Embryonic facial prominence (tissue), 1 donor: ENCODE measurements around the gene PNPLA6.
A peak's percentile ranks its signal among the peaks of the same experiment; 100 is the strongest.
"Not testable (repeated sequence)": the region's sequence is repeated elsewhere in the genome, so short reads cannot be mapped to it uniquely, and the experiment has no call there.

ENCODE experiments used
- DNase-seq: peaks from one replicate; pipeline ENCODE4 v3.0.0-alpha.2; 2016; ENCODE audit errors: extremely low spot score

The PNPLA6 gene

GRCh38 chr19:7533281-7533885, 2.1 kb upstream of the PNPLA6 start:
- no peak for DNase-seq

DNA sequence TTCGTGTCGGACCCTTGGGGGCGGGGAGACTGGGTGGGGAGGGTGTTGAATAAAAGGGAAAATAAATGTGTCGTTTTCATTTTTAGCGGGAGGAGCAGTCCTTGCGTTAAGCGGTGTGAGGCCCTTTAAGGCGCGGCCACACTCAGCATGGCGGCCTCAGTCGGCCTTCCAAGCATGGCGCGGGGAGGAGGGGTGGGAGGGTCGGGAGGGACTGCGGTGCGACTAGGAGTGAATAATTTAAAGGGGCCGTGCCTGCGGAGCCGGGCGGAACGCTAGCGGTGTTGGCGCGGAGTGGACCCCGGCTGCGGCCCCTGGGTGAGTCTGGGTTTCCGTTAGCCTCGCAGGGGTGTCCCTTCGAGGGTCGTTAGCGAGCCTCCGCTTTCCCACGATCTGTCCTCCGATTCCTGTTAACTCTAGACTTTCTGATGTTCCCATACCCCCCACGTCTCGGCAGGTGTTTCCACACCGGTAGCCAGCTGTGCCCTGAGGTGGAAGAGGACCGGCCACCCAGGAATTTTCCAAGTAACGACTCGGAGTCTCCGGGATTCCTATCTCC, 1.5 kb upstream of the PNPLA6 start:
- DNase-seq, result peak; percentile 68

GRCh38 chr19:7534531-7535046, 928 bp upstream of the PNPLA6 start:
- peak; percentile 49 for DNase-seq

- DNase-seq, result no peak
Observed at GRCh38 chr19:7535998-7536695, 630 bp downstream of the PNPLA6 start.

DNA sequence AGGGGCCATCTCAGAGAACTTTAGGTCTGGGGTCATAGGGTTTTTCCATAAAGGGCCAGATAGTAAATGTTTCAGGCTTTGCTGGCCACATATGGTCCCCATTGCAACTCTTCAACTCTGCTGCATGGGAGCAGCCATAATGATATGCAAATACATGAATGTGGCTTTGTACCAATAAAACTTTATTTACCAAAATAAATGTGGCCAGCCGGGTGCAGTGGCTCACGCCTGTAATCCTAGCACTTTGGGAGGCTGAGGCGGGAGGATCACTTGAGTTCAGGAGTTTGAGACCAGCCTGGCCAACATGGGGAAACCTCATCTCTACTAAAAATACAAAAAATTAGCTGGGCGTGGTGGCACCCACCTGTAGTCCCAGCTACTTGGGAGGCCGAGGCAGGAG, 3.5 kb downstream of the PNPLA6 start:
- DNase-seq, result not testable (repeated sequence)

DNA sequence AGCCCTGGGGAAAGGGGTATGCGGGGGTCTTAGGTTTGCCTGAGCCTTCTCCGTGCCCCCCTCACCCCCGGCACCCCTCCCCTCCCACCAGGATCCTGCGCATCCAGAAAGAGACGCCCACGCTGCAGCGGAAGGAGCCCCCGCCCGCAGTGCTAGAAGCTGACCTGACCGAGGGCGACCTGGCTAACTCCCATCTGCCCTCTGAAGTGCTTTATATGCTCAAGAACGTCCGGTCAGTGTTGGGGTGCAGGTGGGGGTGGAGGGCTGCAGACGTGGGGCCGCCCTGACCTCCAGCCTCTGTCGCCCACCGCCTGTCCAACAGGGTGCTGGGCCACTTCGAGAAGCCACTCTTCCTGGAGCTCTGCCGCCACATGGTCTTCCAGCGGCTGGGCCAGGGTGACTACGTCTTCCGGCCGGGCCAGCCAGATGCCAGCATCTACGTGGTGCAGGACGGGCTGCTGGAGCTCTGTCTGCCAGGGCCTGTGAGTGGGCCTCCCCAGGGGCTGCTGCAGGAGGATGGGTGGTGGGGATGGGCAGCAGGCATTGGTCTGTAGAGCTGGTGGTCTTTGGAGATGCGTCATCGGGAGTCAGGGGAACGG, 4.4 kb downstream of the PNPLA6 start:
- DNase-seq, result no peak

- DNase-seq, result no peak
Observed at GRCh38 chr19:7540761-7541474, 5.4 kb downstream of the PNPLA6 start.

GRCh38 chr19:7541475-7541824, 5.9 kb downstream of the PNPLA6 start:
- DNase-seq, result no peak

DNA sequence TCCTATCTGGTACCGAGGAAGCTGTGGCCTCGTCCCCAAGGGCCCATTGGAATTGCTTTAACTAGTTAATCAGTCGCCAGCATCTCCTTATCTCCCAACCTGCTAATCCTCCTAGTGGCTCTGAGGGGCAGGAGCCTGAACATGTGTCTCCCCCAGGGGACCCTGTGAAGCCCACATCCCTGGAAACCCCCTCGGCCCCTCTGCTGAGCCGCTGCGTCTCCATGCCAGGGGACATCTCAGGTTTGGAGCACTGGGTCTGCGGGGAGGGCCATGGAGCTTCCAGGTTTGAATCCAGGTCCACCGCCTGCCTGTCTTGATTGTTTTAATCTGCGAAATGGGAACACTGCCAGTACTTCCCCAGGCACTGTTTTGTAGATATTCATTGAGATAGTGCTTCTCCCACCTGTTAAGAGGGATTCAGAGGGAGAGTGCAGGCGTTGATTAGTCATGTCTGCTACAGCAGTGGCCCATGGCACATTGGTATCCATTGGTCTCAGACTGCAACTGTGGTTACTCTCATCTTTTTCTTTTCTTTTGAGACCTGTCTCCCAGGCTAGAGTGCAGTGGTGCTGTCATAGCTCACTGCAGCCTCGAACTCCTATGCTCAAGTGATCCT, 6.4 kb downstream of the PNPLA6 start:
- no peak for DNase-seq

DNA sequence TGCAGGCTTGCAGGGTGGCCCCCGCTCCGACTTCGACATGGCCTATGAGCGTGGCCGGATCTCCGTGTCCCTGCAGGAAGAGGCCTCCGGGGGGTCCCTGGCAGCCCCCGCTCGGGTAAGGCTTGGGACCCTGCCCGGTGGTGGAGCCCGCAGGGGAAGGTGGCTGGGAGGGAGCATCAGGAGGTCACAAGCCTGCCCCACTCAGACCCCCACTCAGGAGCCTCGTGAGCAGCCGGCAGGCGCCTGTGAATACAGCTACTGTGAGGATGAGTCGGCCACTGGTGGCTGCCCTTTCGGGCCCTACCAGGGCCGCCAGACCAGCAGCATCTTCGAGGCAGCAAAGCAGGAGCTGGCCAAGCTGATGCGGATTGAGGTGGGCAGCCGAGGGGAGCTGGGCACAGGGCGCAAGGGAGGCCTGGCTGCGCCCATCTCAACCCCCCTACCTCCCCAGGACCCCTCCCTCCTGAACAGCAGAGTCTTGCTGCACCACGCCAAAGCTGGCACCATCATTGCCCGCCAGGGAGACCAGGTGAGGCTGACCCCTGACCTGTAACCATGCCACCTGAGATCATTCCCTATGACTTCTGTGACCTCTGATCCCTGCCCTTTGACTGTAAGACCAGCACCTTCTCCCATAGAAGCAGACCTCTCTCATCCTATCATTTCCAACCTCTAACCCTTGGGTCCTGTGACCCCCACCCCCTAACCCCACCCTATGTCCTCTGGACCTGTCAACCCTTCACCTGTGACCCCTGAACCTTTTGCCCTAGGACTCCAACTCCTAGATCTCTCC, 7.2 kb downstream of the PNPLA6 start:
- DNase-seq, result no peak

DNA sequence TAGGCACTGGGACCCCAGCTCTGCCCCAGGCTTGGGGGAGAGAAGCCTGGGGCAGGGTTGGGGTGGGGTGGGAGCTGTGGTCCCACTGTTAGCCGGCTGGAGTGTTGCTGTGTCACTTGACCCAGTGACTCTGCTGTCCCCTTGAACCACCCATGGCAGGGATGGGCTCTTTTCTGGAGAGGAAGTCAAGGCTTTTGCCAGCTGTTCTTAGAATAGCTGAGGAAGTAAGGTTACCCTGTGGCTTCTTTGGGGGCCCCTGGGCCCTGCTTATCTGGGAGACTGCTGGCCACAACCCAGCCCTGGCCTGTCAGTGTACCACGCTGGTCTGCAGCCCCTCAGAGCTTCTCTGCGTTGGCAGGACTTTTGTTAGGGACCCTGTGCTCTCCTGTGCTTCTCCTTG, 9.1 kb downstream of the PNPLA6 start:
- no peak for DNase-seq

- no peak for DNase-seq
Observed at GRCh38 chr19:7545300-7545699, 9.8 kb downstream of the PNPLA6 start.

- DNase-seq, result no peak
Observed at GRCh38 chr19:7545904-7546303, 10.4 kb downstream of the PNPLA6 start.

DNA sequence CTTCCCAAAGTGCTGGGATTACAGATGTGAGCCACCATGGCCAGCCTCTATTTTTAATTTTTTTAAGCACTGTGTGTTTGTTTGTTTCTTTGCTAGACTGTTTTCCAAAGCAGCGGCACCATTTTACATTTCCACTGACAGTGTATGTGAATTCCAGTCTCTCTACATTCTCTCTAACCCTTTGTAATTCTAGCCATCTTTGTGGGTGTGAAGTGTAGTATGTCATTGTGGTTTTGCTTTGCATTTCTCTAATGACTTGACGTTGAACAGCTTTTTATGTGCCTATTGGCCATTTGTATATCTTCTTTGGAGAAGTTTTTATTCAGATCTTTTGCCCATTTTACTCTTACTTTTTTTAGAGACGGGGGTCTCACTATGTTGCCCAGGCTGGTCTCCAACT, 11.6 kb downstream of the PNPLA6 start:
- DNase-seq, result no peak

GRCh38 chr19:7549429-7550148, 14.1 kb downstream of the PNPLA6 start:
- no peak for DNase-seq

GRCh38 chr19:7550169-7550770, 14.8 kb downstream of the PNPLA6 start:
- DNase-seq, result no peak

GRCh38 chr19:7550987-7551761, 15.7 kb downstream of the PNPLA6 start:
- DNase-seq, result peak; percentile 89

- no peak for DNase-seq
Observed at GRCh38 chr19:7552781-7553180, 17.3 kb downstream of the PNPLA6 start.

DNA sequence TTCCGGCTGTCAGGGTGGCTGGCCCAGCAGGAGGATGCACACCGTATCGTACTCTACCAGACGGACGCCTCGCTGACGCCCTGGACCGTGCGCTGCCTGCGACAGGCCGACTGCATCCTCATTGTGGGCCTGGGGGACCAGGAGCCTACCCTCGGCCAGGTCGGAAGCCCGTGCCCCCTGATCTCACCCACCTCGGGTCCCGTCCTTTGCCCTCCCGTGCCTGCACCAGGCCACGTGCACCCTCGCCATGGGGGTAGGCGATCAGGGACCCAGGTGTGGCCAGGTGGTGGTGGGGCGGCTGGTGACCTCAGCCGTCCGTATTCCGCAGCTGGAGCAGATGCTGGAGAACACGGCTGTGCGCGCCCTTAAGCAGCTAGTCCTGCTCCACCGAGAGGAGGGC, 19.0 kb downstream of the PNPLA6 start:
- no peak for DNase-seq
